HUDEP-2 (cell line): Measurements from ENCODE around the gene CACNA1A.
"Not testable (repeated sequence)": the region's sequence is repeated elsewhere in the genome, so short reads cannot be mapped to it uniquely, and the experiment has no call there.

Experiments
- DNase-seq, 76 experiments: peaks; one replicate each; lab custom pipeline; 2025; ENCODE audit not compliant: unreplicated experiment in 76 of 76; lab: John Stamatoyannopoulos, UW

Gene CACNA1A

DNA sequence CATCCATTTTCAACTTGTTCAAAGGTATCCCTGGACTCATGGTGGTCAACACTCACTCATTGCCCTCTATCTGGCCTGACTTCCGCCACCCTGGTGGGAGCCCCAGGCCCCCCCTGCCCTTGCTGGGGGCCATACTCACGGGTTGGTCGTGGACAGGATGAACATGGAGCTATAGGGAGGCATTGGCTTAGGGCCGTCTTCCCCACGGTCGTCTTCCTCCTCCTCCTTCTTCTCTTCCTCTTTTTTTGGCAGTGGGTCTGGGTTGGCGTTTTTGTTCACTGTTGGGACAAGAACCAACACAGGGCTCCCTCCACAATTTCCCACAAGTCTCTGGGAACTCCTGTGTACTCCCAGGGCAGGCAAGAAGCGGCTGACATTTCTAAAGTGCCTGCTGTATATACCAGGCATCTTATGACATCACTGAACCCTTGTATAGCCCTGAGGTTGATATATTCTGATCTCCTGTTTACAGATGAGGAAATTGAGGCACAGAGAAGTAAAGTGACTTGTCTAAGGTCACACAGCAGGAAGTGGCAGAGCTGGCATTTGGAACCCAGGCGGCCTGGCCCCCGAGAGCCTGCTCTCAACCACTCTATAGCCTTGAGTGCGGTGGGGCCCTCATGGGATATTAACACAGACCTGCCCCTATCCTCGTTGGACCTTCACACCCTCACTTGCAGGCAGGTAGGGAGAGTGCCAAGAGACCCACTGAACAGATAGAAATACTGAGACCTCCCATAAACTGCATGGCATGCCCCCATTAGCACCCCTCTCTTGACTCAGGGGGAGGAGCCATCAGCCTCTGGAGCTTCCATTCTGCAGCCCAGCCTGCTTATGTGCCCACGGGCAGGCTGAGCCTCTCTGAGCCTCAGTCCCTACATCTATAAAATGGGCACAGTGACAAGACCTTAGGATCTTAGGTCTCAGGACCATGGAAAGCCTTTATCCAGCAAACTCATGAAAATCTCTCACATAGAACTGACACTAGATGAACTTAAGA, 221.1 kb downstream of the CACNA1A start:
- no peak for DNase-seq

DNA sequence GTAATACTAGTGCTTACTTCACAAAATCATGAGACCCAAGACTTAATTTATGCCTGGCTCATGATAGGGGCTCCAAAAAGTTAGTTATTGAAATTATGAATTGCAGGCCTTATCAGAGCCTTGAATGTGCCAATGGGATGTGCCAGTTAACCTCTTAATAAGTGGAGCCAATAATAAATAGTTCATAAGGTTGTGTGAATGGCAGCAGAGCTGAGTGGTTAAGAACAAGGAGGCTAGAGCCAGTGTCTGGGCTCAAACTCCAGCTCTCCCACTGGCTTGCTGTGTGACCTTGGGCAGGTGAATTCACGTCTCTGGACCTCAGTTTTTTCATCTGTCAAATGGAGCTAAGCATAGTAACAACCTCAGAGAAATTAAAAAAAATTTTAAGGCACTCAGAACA, 222.4 kb downstream of the CACNA1A start:
- DNase-seq, result no peak

DNA sequence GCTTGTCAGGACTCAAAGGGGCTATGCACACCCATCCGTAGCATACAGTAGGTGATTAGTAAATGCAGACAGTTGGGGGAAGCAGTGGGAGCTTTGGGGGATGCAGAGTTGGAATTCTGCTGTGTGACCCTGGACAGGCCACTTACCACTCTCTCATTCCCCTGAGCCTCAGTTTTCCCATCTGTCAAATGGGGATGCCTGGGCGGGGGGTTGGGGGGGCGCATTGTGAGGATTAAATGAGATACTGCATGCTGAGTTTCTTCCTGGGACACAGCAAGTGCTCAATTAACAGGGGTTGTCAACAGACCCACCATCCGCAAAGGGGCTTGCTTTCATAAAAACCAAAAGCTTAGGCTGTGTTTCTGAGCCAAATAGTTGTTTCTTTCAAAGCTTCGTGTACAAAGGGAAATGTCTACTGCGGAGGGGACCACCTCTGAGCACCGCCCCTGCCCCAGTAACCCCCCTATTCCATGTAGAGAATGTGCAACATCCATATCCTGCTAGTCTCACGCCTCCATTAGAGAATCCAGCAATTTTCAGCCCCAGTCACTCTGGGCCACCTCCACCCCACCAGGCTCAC, 223.7 kb downstream of the CACNA1A start:
- DNase-seq, result no peak

DNA sequence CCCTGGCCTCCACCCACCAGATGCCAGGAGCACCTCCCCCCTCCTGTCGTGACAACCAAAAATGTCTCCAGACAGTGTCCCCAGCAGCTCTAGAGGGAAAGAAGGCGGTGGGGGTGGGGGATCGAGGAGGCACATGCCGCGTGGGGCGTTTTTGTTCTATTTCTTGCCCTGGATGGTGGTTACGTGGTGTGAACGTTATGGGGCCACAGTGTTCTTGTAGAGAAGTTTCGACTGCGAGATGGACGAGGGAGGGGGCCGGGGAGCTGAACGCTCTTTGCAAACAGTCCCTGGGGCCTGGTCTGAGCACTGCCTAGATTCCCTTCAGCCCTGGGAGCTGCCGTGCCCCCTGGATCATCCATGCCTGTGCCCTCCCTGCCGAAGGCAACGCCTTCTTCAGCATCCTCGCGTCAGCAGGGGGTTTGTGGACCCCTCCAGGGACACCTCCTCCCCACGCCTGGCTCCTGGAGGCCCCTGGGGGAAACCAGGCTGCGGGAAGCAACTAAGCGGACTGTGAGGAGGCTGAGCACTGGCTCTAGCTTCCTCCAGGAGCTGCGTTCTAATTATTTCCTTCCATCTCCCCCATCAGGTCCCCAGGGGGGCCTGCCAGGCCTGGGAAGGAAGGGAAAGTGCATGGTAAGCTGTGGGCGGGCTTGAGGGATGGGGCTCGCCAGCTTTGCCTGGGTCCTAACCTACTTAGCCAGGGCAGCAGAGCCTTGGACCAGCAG, 224.6 kb downstream of the CACNA1A start:
- DNase-seq, result no peak

DNA sequence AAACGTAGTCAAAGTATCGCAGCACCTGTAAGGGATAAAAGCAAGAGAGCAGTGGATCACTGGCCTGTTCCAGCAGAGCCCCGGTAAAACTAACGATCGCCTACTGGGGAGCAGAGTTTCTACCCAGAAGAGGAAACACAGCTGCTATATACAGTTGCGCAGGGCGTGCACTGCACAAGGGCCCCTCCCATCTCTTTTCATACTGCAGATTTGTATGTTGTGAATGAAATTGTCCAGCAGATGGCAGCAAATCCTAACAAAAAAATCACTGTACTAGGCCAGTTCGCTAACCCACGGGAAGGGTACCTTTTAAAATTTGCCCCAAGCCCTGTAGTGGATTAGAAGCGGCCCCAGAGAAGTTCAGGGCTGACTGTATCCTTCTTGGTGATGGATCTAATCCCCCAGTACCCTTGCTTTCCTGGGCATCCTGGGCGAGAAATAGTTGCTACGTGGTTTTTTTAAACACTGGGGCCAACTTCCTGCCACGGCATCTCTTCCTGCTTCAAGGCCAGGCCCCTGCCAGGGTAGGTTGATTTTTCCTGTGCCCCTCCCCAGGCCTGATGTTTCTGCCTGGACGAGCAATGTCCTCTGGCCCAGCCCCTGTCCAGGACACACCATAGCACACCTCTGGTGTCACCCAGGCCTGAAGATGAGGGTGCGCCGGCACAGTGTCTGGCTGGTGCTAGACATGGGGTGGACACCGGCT, 229.0 kb downstream of the CACNA1A start:
- peak in 65 of 76 experiments; percentile 9 to 88 (median 56) for DNase-seq

DNA sequence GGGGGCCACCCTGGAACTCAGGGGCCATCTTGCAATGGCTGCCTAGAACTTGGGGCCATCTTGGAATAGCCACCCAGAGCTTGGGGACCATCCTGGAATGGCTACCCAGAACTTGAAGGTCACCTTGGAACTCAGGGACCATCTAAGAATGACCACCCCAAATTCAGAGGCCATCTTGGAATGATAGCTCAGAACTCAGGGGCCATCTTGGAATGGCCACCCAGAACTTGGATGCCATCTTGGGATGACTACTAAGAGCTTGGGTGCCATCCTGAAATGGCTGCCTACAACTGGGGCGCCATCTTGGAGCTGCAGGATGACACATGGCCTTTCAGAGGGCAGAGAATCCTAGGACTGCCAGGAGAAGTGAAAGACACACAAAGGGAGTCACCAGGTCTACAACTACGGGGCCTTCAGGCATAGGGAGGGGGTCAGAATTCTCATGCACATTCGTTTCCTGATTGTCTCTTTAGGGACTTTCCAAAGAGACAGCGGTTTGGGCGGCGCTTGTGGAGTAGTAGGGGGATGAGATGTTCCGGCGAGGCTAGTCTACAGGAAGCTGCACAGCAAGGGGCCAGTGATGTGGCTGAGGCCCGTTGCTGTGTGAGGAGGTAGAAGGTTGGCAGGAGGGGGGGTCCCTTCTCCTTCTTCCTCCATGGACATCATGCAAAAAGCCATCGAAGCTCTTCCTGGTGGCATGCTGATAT, 231.1 kb downstream of the CACNA1A start:
- no peak for DNase-seq

DNA sequence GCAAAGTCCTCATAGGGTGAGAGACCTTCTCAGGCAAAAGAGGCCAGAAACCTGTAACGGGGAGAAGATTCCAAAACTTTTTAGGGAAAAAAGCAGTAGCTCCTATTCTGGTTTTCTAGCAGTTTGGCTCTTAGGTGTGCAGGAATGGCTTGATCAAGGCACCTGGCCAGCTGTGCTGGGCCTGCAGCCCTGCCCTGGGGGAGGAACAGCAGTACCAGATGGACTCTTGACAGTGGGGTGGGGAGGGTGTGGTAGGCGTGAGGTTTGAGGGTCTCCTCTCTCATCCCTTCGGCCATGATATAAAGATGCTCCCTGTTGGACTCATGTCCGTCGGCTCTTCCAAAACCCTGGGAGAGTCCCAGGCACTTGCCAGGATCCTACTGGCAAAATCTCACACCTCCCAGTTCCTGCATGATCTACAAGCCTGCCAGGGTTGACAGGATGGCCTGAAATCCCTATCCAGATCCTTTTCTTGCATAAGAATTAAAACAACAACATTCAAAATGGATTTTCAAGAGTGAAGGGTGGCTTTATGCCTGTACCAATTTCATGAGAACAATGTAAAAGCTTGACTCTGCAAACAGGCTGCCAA, 235.7 kb downstream of the CACNA1A start:
- no peak for DNase-seq

DNA sequence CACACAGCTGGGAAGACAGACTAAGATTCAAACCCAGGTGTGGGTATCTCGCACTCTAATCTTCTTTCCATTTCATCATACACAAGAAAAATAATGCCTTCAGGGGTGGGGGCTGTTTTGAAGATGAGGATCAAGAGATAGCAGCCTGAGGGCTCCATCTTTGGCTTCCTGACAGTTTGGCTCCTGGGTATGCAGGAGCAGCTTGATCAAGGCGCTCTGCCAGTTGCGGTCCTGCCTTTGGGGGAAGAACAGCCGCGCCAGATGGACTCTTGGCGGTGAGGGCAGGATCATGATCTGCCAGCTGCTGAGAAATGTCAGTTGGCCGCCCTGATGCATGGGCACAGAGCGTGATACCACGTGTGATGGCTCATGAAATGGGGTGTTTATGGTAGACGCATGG, 236.9 kb downstream of the CACNA1A start:
- no peak for DNase-seq

DNA sequence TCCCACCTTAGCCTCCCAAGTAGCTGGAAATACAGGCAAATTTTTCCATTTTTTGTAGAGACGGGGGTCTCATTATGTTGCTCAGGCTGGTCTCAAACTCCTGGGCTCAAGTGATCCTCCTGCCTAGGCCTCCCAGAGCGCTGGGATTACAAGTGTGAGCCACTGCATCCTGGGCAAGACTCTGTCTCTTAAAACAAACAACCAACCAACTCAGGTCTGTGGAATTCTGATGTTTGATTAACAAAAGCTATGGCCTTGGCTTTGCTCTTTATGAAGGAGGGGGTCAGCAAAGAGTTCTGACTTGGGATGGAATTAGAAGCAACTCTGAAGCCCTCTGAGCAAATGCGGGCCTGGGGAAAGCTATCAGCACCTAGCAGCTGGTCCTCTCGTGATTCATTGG, 238.4 kb downstream of the CACNA1A start:
- DNase-seq, result no peak

DNA sequence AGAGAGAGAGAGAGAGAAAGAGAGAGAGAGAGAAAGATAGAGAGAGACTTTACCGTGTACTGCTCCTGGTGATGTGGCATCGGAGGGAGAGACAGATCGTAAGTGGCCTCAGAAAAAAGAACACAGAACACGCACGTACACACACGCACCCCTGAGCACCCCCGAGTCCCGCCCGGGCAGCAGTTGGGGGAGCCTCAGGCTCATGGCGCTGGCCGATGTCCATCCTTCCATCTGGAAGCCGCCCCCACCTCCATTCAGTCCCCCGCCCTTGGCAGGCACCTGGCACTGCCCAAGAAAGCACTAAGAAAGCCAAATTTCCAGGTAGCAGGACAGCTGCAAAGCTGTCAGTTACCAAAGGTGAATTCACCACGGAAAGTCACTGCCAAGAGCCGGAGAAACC, 239.1 kb downstream of the CACNA1A start:
- DNase-seq, result no peak

DNA sequence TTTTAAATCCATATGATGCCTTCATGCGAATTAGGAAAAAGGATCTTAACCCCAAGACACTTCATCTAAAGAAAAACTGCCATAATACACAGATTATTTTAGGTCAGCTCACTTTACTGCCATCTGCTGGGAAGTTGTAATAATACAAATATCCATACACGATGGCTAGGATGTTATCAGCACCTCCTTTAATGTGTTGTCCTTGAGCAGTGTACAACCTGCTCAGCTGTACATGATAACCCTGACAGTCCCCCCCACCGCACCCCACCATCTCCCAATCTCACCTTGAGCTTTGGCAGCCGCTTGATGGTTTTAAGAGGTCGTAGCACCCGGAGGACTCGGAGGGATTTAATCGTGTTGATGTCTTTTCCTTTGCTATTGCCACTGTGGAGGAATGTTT, 243.8 kb downstream of the CACNA1A start:
- DNase-seq, result peak in 32 of 76 experiments; percentile 27 to 78 (median 53)

DNA sequence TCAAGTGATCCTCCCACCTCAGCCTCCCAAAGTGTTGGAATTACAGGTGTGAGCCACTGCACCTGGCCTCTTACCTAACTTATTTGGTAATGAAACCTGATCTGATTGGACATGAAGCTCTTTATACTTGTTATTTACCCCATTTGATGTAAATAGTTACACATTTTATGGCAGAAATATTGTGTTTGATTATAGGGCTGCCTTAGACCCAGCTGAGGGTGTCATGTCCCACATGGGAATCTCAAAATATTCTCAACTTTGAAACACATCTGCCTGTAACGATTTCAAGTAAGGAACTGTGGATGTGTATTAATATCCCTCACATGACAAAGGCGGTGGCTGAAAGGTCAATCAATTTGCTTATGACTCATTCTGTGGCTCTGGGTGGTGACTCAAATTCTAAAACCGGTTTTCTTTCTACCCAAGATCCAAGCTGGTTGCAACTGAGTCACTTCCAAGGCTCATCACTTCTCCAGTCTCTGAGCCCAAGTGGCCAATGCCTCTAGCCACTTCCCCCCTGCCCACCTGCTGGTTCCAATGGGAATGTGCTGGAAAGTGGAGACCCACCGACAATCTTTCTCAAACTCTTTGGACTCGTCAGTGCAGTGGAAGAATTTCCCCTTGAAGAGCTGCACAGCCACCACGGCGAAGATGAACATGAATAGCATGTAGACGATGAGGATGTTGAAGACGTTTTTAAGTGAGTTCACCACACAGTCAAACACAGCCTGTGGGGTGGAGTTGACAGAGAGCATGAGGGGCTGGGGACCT, 245.2 kb downstream of the CACNA1A start:
- peak in 49 of 76 experiments; percentile 16 to 81 (median 55) for DNase-seq

DNA sequence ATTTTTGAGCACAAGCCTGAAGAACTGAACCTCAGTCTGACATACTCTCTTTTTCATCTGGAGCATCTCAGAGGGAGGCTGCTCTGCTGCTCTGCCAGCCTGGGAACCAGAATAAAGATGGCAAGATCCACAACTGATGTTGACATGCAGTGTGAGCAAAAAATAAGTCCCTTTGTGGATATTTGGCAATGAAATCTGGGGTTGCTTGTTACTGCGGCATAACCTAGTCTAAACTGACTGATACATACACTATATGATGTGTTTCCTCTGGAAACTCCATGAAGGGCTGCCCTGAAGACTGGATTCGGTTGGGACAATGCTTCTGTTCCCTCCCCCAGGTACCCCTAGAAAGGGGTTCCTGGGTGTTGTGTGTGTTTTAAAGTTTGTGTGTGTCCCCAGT, 249.4 kb downstream of the CACNA1A start:
- DNase-seq, result no peak

DNA sequence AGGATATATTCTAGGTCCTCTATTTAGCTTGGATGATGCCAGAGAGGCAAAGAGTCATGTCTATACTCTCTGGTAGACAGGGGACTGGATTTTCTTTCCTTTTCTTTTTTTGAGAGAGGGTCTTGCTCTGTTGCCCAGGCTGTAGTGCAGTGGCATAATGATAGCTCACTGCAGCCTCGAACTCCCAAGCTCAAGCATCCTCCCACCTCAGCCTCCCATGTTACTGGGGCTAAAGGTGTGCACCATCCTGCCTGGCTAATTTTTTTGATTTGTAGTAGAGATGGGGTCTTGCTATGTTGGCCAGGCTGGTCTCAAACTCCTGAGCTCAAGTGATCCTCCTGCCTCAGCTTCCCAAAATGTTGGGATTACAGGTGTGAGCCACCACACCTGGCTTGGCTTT, 249.9 kb downstream of the CACNA1A start:
- DNase-seq, result not testable (repeated sequence)

DNA sequence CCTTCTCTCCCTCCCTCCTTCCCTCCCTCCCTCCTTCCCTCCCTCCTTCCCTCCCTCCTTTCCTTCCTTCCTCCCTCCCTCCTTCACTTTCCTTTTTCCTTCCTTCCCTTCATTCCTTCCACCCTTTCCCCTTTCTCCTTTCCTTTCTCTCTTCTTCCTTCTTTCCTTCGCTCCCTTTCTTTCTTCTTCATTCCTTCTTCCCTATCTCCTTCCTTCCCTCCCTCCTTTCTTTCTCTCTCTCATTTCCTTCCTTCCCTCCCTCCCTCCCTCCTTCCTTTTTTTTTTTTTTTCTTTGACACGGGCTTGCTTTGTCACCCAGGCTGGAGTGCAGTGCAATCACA, 250.6 kb downstream of the CACNA1A start:
- no peak for DNase-seq

DNA sequence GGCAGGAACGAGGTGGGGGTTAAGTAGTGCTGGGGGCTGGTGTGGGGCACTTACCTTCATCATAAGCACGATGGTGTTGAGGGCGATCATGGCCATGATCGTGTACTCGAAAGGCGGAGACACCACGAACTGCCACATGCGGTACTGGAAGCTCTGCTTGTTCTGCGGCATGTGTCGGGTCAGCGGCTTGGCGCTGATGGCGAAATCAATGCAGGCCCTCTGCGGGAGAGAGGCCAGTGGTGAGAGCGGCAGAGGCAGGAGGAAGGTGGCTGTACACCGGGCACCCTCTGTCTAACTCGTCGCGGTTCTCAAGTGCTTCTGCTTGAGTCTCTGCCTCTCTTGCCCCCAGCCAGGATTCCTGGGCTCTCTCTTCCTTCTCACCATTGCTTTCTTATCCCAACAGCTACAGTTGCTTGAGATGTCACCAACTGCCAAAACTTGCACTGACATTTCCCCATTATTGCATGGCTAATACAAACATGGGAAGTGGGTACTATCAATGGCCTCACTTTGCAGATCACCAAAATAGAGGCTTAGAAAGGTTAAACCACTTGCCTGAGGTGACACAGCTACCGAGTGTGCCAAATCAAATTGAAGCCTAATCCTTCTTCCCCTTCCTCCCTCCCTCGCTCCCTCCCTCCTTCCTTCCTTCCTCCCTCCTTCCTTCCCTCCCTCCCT, 251.1 kb downstream of the CACNA1A start:
- DNase-seq, result no peak

DNA sequence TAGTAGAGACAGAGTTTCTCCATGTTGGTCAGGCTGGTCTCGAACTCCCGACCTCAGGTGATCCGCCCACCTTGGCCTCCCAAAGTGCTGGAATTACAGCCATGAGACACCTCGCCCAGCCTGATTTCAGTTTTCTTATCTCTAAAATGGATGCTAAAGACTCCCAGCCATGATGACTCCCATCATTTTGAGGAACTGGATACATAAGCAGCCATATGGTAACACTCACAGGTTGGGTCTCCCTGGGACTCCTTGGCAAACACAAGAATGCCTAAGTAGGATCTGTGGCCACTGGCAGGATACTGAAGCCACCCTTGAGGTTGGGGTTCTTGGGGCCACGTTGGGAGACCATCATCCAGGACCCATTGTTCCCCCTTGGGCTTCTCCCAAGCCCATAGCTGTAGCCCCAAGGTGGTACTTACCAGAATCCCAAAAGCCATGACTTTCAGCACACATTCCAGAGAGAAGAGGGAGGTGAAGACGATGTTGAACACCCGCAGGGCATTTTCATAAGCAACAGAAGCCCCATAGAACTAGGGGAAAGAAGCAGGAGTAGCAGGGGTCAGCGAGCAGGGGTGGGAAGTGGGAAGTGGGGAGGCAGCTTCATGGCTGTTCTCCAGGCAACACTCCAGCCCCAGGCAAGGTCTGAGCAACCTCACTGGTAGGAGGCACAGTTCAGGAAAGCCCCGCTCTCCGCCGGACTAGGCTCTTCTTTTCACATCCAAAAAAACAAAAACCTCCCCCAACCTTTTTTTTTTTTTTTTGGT, 253.5 kb downstream of the CACNA1A start:
- no peak for DNase-seq

DNA sequence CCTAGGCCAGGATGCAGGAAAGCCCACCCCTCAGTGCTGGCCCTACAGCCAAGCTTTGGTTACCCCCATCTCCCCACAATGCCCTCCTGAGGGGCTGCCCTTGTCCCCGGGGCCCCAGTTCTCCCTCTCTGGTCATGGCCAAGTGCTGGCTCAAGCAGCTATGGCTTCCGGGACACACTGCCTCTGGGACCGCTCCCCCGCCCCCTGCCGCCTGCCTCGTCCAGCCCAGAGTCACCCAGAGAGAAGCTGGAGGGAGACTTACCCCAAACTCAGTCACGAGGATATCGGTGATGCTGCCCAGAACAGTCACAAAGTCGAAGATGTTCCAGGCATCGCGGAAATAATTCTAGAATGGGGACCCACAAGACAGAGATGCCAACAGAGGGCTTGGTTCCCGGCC, 261.4 kb downstream of the CACNA1A start:
- no peak for DNase-seq
